Psoas muscle (tissue), 8 donors: ENCODE results near the gene CFAP46. TPM values are rescaled to one million over a fixed set of nuclear protein-coding genes. Genes with fewer than 3 reads are reported as not detected.
"Not testable (repeated sequence)": the region's sequence is repeated elsewhere in the genome, so short reads cannot be mapped to it uniquely, and the experiment has no call there.

Experiments used
- ATAC-seq, 4 donors: fragments of 200-7000 bp; cut with Tn5 transposase; one replicate each; pipeline ENCODE4 v1.9.1; 2020; ENCODE audit warnings: moderate library complexity in 3 of 4, mild to moderate bottlenecking in 2 of 4
- DNase-seq, 2 donors: peaks; one replicate each; pipeline ENCODE4 v3.0.0-alpha.2; 2020
- H3K27ac ChIP-seq: fragments of 200-600 bp; one replicate; pipeline ENCODE4 v1.8.0; 2022
- H3K27me3 ChIP-seq, 3 donors: fragments of 200-600 bp in 1 of 3; one replicate each; pipeline versions ENCODE4 v1.6.1 to v1.8.0; 2013 to 2022; ENCODE audit warnings: low read length in 2 of 3, mild to moderate bottlenecking in 2 of 3, moderate library complexity in 1 of 3; ENCODE audit not compliant: insufficient read depth in 3 of 3
- H3K36me3 ChIP-seq, 2 donors: fragments of 200-600 bp in 1 of 2; one replicate each; pipeline versions ENCODE4 v1.6.1 to v1.8.0; 2013 to 2022; ENCODE audit warnings: low read depth in 1 of 2, mild to moderate bottlenecking in 1 of 2, moderate library complexity in 1 of 2; ENCODE audit not compliant: insufficient read depth in 1 of 2
- H3K4me1 ChIP-seq: fragments of 200-600 bp; one replicate; pipeline ENCODE4 v1.8.0; 2022
- H3K4me3 ChIP-seq: fragments of 200-600 bp; one replicate; pipeline ENCODE4 v1.8.0; 2022; ENCODE audit warnings: mild to moderate bottlenecking
- H3K9me3 ChIP-seq: fragments of 200-600 bp; one replicate; pipeline ENCODE4 v1.8.0; 2022
- WGBS, 3 donors: extraction: QIAGEN DNeasy Blood & Tissue Kit; methylation state at CpG; one replicate each; pipeline versions ENCODE4 v1.1.6 to v1.1.7; 2013; 5-methylcytosine and 5-hydroxymethylcytosine counted together
- intact Hi-C, 2 donors: fragments of 100-400 bp; cut with DNase I; formaldehyde crosslinking; loops; one replicate each; pipeline versions ENCODE4 v1.11.0 to v1.14.2; 2022
- polyA plus RNA-seq, 3 donors: library from polyadenylated mRNA; stranded (reverse); fragments of 200-250 nt; gene quantifications; one replicate each; pipeline ENCODE4 v1.2.3, GENCODE V29; 2013
- total RNA-seq, 4 donors: library from RNA; stranded (reverse); fragmentation: NEBNext Ultra II Directional in 2 of 4; extraction: Animal tissue kit (Norgen Biotek cat#: 25700) in 2 of 4; gene quantifications; one replicate each; pipeline versions ENCODE4 v1.2.1 to v1.2.4, GENCODE V29; 2021 to 2023
- TF ChIP-seq, protein P1 (sequence below): fragments of 200-600 bp; IDR thresholded peaks from one replicate; pipeline ENCODE4 v1.8.0; 2022; ENCODE audit warnings: antibody characterized with exemption
- donor health status: healthy with polysubstance abuse.
- donor health status: DM: no; HTN: no; CAD: no; lungs with moderate emphysema.
- donor health status: Bipolar disorder and iron deficiency.
- donor health status: healthy.
- donor health status: DM: yes; HTN: yes; CAD: no.
- donor health status: DM: no; HTN: no; CAD: no.
- donor health status: DM: no; HTN: no; CAD: no.
- donor health status: DM: yes; HTN: yes; CAD: no.

The CFAP46 gene
- total and polyA plus RNA-seq, 7 donors: 3.9 to 25.4 (median 13.8) TPM

DNA sequence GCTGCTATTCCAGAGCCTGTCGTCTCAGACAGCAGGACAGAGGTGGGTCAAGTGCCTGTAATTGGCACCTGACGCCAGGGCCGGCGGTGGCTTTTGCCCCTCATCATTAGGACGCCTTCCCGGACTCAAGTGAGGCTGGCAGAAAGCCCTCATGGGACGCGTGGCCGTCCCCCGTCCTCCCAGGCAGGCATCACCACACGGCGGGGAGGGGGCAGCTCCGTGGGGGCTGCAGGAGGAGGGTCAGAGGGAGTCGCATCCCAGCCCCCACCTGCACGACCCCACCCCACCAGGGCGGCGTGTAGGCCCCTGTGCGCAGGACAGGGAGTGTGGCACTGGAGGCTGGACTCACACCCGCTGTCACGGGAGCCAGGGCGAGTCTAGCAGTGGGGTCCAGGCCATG lies 16.3 kb downstream of the CFAP46 start:
- intact Hi-C loops: no loop called here
- Histone ChIP-seq H3K27ac (no peak overlapping the region), H3K36me3 (no peaks in the 10 kb centered on the region), H3K4me1 (no peaks in the 10 kb centered on the region), H3K4me3 (no peak overlapping the region), H3K9me3 (no peaks in the 10 kb centered on the region), H3K27me3 (peaks cover 0 to 30% (median 7%) of the 10 kb centered on the region in 3 donors)
- DNase-seq (peak in 1 of 2 donors; percentile 34), ATAC-seq (no peak)
- TF ChIP-seq, protein P1, sequence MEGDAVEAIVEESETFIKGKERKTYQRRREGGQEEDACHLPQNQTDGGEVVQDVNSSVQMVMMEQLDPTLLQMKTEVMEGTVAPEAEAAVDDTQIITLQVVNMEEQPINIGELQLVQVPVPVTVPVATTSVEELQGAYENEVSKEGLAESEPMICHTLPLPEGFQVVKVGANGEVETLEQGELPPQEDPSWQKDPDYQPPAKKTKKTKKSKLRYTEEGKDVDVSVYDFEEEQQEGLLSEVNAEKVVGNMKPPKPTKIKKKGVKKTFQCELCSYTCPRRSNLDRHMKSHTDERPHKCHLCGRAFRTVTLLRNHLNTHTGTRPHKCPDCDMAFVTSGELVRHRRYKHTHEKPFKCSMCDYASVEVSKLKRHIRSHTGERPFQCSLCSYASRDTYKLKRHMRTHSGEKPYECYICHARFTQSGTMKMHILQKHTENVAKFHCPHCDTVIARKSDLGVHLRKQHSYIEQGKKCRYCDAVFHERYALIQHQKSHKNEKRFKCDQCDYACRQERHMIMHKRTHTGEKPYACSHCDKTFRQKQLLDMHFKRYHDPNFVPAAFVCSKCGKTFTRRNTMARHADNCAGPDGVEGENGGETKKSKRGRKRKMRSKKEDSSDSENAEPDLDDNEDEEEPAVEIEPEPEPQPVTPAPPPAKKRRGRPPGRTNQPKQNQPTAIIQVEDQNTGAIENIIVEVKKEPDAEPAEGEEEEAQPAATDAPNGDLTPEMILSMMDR: no peak
- 79 to 86% (median 81%) methylated on average over 21 of the region's 21 CpGs for WGBS, 3 donors

DNA sequence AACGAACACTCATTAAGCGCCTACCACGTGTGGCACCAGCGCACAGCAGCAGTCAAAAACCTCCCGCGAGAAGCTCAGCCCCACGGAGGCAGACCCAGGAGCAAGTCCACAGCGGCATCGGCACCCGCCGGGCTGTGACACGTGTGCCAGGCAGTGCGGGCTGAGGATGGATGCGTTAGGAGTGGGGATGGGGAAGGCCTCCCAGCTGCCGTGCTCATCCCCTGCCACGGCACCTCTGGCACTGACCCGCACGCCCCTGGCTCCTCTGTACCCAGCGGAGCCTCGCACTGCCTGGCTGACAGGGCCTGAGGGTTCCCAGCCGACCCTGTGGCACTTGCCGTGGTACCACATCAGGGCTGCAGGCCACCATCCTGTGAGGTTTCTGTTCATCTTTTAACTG lies 16.8 kb downstream of the CFAP46 start:
- H3K27ac ChIP-seq: no peak overlapping the region
- TF ChIP-seq, protein P1: no peak
- WGBS, 3 donors: 81 to 88% (median 84%) methylated on average over 22 of the region's 22 CpGs

DNA sequence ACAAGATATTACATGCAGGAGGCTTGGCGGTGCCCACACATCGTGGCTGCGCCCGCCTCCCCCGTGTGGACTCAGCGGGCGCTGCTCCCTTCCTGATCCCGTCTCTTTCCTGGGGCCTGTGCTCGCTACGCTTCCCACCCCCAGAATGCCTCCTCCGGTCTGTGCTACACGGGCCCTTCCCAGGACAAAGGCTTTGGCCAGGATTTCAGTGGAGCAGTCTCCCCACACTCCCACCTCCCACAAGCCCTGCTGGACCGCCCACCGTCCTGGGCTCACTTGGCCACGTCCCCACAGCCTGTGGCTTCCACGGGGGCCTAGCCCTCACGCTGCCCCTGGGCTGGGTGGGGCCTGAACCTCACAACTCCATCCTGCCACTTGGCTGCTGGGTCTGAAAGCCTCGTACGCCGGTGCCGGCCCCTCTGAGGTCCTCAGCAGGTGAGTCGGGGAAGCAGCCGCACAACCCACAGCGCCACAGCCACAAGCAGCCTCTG lies 17.3 kb downstream of the CFAP46 start:
- H3K27me3 ChIP-seq: peaks cover 0 to 39% (median 10%) of the 10 kb centered on the region in 3 donors
- ATAC-seq (no peak), DNase-seq (peak in 1 of 2 donors; percentile 26)
- no peak overlapping the region for H3K27ac ChIP-seq
- no peaks in the 10 kb centered on the region for H3K36me3 ChIP-seq
- TF ChIP-seq, protein P1: no peak
- intact Hi-C loops: no loop called here
- no peaks in the 10 kb centered on the region for H3K9me3 ChIP-seq
- WGBS, 3 donors: 85 to 86% (median 85%) methylated on average over 23 to 24 of the region's 24 CpGs
- H3K4me1 ChIP-seq: no peaks in the 10 kb centered on the region
- no peak overlapping the region for H3K4me3 ChIP-seq

More for the DNA sequence above, 16.8 kb downstream of the CFAP46 start:
- no peaks in the 10 kb centered on the region for H3K9me3 ChIP-seq
- intact Hi-C loops: no loop called here
- H3K4me3 ChIP-seq: no peak overlapping the region
- peak in 1 of 2 donors; percentile 17 for DNase-seq
- no peaks in the 10 kb centered on the region for H3K36me3 ChIP-seq
- H3K27me3 ChIP-seq: peaks cover 0 to 34% (median 10%) of the 10 kb centered on the region in 3 donors
- no peak for ATAC-seq
- no peaks in the 10 kb centered on the region for H3K4me1 ChIP-seq

DNA sequence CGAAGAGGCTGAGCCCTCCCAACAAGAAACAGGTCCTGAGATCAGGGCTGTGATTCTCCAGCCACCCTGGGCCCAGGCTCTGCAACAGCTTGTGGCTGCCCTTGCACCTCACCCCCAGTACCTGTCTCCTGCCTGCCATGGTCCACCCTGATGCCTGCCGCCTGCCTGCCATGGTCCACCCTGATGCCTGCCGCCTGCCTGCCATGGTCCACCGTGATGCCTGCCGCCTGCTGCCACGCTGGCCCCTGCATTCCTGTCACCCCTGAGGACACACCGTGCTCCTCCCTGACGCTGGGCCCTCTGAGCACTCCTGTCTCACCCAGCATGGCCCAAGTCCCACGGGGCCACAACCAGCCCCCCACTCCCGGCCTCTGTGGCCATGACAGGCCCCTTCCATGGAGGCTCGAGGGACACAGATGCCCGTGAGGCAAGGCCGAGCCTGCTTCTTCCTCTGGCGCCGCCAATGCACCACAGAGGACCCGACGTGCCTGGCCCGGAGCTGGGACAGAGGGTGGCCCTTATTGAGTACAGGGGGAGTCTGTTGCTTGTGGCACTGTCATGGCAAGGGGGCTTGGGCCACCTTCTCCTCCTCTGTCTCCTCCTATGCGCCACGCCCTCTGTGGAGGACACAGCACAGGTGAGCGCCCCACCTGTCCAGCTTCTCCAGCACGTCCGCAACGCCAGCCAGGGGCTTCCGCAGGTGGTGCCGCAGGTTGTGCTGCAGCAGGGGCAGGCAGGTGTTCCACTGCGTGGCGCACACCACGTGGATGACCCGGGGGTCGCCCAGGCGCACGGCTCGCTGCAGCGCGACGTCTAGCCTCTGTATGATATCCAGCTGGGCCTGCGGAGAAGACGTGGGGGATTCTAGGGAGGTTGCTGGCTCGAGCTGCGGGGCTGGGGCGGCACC lies 18.1 kb downstream of the CFAP46 start:
- no peak for ATAC-seq
- Histone ChIP-seq H3K4me3 (no peak overlapping the region), H3K36me3 (no peaks in the 10 kb centered on the region), H3K9me3 (no peaks in the 10 kb centered on the region), H3K4me1 (no peaks in the 10 kb centered on the region), H3K27me3 (peaks cover 0 to 47% (median 12%) of the 10 kb centered on the region in 3 donors), H3K27ac (no peak overlapping the region)
- 86 to 90% (median 87%) methylated on average over 37 to 42 of the region's 42 CpGs for WGBS, 3 donors
- DNase-seq: peak in 1 of 2 donors; percentile 38
- intact Hi-C loops: no loop called here
- TF ChIP-seq, protein P1: no peak

DNA sequence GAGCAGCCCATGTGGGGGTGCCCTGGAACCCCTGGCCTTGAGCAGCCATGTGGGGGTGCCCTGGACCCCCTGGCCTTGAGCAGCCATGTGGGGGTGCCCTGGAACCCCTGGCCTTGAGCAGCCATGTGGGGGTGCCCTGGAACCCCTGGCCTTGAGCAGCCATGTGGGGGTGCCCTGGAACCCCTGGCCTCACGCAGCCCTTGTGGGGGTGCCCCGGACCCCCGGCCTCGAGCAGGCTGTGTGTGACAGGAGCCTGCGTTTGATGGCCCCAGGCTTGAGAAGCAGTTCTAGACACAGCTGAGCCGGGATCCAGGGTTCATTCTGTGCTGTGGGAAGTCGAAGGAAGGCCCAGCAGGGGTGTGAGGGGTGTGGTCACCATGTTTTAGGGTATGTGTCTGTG lies 19.0 kb downstream of the CFAP46 start:
- H3K27me3 ChIP-seq: peaks cover 0 to 56% (median 12%) of the 10 kb centered on the region in 3 donors
- ATAC-seq, H3K9me3 ChIP-seq, DNase-seq, H3K4me1 ChIP-seq, H3K4me3 ChIP-seq, intact Hi-C loops, H3K27ac ChIP-seq, H3K36me3 ChIP-seq: not testable (repeated sequence)
- WGBS, 3 donors: 72 to 79% (median 78%) methylated on average over 7 of the region's 7 CpGs
